Gastroesophageal sphincter (tissue), 3 donors: ENCODE results near the gene GARIN5A.

Experiments
- POLR2A ChIP-seq, 2 donors: fragments of 450-650 bp; IDR thresholded peaks; one replicate each; pipeline ENCODE4 v1.6.1; 2017; ENCODE audit warnings: antibody characterized with exemption in 2 of 2, mild to moderate bottlenecking in 2 of 2, moderate library complexity in 1 of 2
- TF ChIP-seq, protein P1 (sequence below), 4 experiments: fragments of 200-600 bp in 2 of 4; fragments of 450-650 bp in 2 of 4; sonication (generic) in 1 of 4; IDR thresholded peaks; one replicate each; pipeline ENCODE4 v1.5.1; 2017 to 2019; ENCODE audit warnings: antibody characterized with exemption in 4 of 4, mild to moderate bottlenecking in 2 of 4, moderate library complexity in 2 of 4

GRCh38 chr19:50459067-50459456 is 17.6 kb downstream of the GARIN5A start:
- no peak for TF ChIP-seq POLR2A (IDR thresholded peaks at IDR 0.05)
- TF ChIP-seq, protein P1, sequence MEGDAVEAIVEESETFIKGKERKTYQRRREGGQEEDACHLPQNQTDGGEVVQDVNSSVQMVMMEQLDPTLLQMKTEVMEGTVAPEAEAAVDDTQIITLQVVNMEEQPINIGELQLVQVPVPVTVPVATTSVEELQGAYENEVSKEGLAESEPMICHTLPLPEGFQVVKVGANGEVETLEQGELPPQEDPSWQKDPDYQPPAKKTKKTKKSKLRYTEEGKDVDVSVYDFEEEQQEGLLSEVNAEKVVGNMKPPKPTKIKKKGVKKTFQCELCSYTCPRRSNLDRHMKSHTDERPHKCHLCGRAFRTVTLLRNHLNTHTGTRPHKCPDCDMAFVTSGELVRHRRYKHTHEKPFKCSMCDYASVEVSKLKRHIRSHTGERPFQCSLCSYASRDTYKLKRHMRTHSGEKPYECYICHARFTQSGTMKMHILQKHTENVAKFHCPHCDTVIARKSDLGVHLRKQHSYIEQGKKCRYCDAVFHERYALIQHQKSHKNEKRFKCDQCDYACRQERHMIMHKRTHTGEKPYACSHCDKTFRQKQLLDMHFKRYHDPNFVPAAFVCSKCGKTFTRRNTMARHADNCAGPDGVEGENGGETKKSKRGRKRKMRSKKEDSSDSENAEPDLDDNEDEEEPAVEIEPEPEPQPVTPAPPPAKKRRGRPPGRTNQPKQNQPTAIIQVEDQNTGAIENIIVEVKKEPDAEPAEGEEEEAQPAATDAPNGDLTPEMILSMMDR (IDR thresholded peaks at IDR 0.05), result no peak
